GM18508 (cell line): Measurements from ENCODE around the gene ATP6V0A4.
"Not testable (repeated sequence)": the region's sequence is repeated elsewhere in the genome, so short reads cannot be mapped to it uniquely, and the experiment has no call there.

Source experiments
- ATAC-seq: cut with Tn5 transposase; IDR thresholded peaks from one replicate; pipeline ENCODE4 v1.9.1; 2021; ENCODE audit warnings: moderate number of reproducible peaks; ENCODE audit not compliant: insufficient read depth, unreplicated experiment

Gene ATP6V0A4

GRCh38 chr7:138753150-138753518 lies 44.9 kb downstream of the ATP6V0A4 start:
- no peak for ATAC-seq

- ATAC-seq: peak; percentile 87
Observed at GRCh38 chr7:138752518-138753149, 45.4 kb downstream of the ATP6V0A4 start.

- ATAC-seq: no peak
Observed at GRCh38 chr7:138750901-138751464, 47.0 kb downstream of the ATP6V0A4 start.

- ATAC-seq: no peak
Observed at GRCh38 chr7:138750473-138750872, 47.5 kb downstream of the ATP6V0A4 start.

- no peak for ATAC-seq
Observed at GRCh38 chr7:138749960-138750359, 48.0 kb downstream of the ATP6V0A4 start.

GRCh38 chr7:138748666-138749065 lies 49.3 kb downstream of the ATP6V0A4 start:
- no peak for ATAC-seq

- ATAC-seq: no peak
Observed at GRCh38 chr7:138746073-138746472, 51.9 kb downstream of the ATP6V0A4 start.

- ATAC-seq: no peak
Observed at GRCh38 chr7:138745189-138745588, 52.8 kb downstream of the ATP6V0A4 start.

GRCh38 chr7:138741453-138741735 lies 56.6 kb downstream of the ATP6V0A4 start:
- no peak for ATAC-seq

GRCh38 chr7:138739859-138740258 lies 58.1 kb downstream of the ATP6V0A4 start:
- no peak for ATAC-seq

GRCh38 chr7:138738551-138739335 lies 59.3 kb downstream of the ATP6V0A4 start:
- peak; percentile 88 for ATAC-seq

- no peak for ATAC-seq
Observed at GRCh38 chr7:138738114-138738513, 59.9 kb downstream of the ATP6V0A4 start.

GRCh38 chr7:138735399-138735798 lies 62.6 kb downstream of the ATP6V0A4 start:
- no peak for ATAC-seq

GRCh38 chr7:138731733-138732132 lies 66.3 kb downstream of the ATP6V0A4 start:
- not testable (repeated sequence) for ATAC-seq

GRCh38 chr7:138729444-138729843 lies 68.6 kb downstream of the ATP6V0A4 start:
- no peak for ATAC-seq

- no peak for ATAC-seq
Observed at GRCh38 chr7:138727336-138728099, 70.5 kb downstream of the ATP6V0A4 start.

- no peak for ATAC-seq
Observed at GRCh38 chr7:138726288-138726687, 71.7 kb downstream of the ATP6V0A4 start.

GRCh38 chr7:138720286-138720685 lies 77.7 kb downstream of the ATP6V0A4 start:
- ATAC-seq: no peak

- ATAC-seq: no peak
Observed at GRCh38 chr7:138716889-138717288, 81.1 kb downstream of the ATP6V0A4 start.

GRCh38 chr7:138713191-138713590 lies 84.8 kb downstream of the ATP6V0A4 start:
- ATAC-seq: no peak

GRCh38 chr7:138712652-138713051 lies 85.3 kb downstream of the ATP6V0A4 start:
- no peak for ATAC-seq
